ENCODE results near the gene KRTAP5-7.
"Not testable (repeated sequence)": the region's sequence is repeated elsewhere in the genome, so short reads cannot be mapped to it uniquely, and the experiment has no call there.

KRTAP5-7 gene

GRCh38 chr11:71532036-71532610 is 5.1 kb downstream of the KRTAP5-7 start:
- no peak for DNase-seq (ENCODE audit: extremely low read depth in 1 of 2, low read depth in 1 of 2)

GRCh38 chr11:71534711-71535608 is 7.9 kb downstream of the KRTAP5-7 start:
- DNase-seq (ENCODE audit: extremely low read depth in 1 of 2, low read depth in 1 of 2) = not testable (repeated sequence)

- DNase-seq (ENCODE audit: extremely low read depth in 1 of 2, low read depth in 1 of 2) = no peak
Measured at GRCh38 chr11:71535825-71536224, 8.8 kb downstream of the KRTAP5-7 start.

- no peak for DNase-seq (ENCODE audit: extremely low read depth in 1 of 2, low read depth in 1 of 2)
Measured at GRCh38 chr11:71537537-71537936, 10.5 kb downstream of the KRTAP5-7 start.

- not testable (repeated sequence) for DNase-seq (ENCODE audit: extremely low read depth in 1 of 2, low read depth in 1 of 2)
Measured at GRCh38 chr11:71537977-71538665, 11.1 kb downstream of the KRTAP5-7 start, which contains the start of gene KRTAP5-8. TSS of gene KRTAP5-8 (plus strand) at chr11:71538025. CDS start at chr11:71538056, 31 bp downstream.

GRCh38 chr11:71538666-71538990 is 11.6 kb downstream of the KRTAP5-7 start:
- no peak for DNase-seq (ENCODE audit: extremely low read depth in 1 of 2, low read depth in 1 of 2)

GRCh38 chr11:71539017-71539416 is 11.9 kb downstream of the KRTAP5-7 start:
- no peak for DNase-seq (ENCODE audit: extremely low read depth in 1 of 2, low read depth in 1 of 2)

DNA sequence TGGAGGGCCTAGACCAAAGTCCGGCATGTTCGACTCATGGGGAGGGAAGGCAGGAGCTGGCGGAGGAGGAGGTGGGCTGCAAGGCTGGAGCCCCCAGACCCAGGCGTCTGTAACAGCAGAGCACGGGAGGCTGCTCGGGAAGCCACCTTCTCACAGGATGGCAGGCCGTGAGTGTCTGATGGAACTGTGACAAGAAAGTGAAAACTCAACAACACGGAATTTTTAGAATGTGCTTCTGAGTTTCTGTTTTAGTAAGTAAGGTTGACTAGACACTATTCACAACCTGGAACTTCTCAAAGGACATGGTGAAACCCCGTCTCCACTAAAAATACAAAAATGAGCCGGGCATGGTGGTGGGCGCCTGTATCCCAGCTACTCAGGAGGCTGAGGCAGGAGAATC is 12.9 kb downstream of the KRTAP5-7 start:
- DNase-seq (ENCODE audit: extremely low read depth in 1 of 2, low read depth in 1 of 2) = not testable (repeated sequence)

- DNase-seq (ENCODE audit: extremely low read depth in 1 of 2, low read depth in 1 of 2) = not testable (repeated sequence)
Measured at GRCh38 chr11:71540521-71541304, 13.6 kb downstream of the KRTAP5-7 start.

DNA sequence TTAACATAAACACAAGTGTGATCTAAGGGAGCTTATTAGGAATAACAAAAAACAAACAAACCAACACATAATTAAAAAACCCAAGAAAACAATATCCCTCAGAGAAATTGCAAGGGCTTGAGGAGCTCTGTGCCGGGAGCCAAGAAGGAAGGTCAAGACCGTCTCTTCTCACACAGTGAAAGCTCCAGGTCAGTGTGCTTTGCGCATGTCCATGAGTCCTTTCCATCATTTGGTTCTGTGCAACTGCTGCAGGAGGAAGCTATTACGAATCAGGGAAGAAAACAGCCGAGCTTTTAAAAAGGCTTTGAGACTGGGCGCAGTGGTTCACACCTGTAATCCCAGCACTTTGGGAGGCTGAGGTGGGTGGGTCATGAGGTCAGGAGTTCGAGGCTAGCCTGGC is 15.3 kb downstream of the KRTAP5-7 start:
- DNase-seq (ENCODE audit: extremely low read depth in 1 of 2, low read depth in 1 of 2) = no peak

- DNase-seq (ENCODE audit: extremely low read depth in 1 of 2, low read depth in 1 of 2) = no peak
Measured at GRCh38 chr11:71542879-71543777, 16.1 kb downstream of the KRTAP5-7 start.

- DNase-seq (ENCODE audit: extremely low read depth in 1 of 2, low read depth in 1 of 2) = no peak
Measured at GRCh38 chr11:71543866-71544265, 16.8 kb downstream of the KRTAP5-7 start.

- no peak for DNase-seq (ENCODE audit: extremely low read depth in 1 of 2, low read depth in 1 of 2)
Measured at GRCh38 chr11:71544525-71545214, 17.6 kb downstream of the KRTAP5-7 start.

- DNase-seq (ENCODE audit: extremely low read depth in 1 of 2, low read depth in 1 of 2) = no peak
Measured at GRCh38 chr11:71545405-71545966, 18.4 kb downstream of the KRTAP5-7 start.

DNA sequence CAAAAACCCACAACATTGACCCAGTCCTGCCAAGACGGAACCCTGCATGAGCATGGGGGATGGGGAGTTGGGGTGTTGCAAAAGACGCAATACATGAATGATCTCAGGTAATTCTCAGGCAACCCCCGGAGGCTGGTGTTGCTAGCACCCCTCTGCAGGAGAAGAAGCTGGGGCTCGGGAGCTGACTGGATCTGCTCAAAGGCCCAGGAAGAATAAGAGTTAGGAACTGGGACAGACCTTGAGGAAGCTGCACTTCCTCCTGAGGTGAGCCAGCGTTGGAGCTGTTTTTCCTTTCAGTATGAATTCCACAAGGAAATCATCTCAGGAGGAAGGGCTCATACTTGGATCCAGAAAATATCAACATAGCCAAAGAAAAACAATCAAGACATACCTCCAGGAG is 21.1 kb downstream of the KRTAP5-7 start, which contains the start of gene KRTAP5-9:
Gene KRTAP5-9, plus strand, starts transcription at position 301 of the 400 bp plus-strand sequence. CDS start 238 bp downstream, outside the sequence.
- DNase-seq (ENCODE audit: extremely low read depth in 1 of 2, low read depth in 1 of 2) = no peak

GRCh38 chr11:71548716-71549151 is 21.7 kb downstream of the KRTAP5-7 start:
- no peak for DNase-seq (ENCODE audit: extremely low read depth in 1 of 2, low read depth in 1 of 2)

- no peak for DNase-seq (ENCODE audit: extremely low read depth in 1 of 2, low read depth in 1 of 2)
Measured at GRCh38 chr11:71551711-71552110, 24.6 kb downstream of the KRTAP5-7 start.

DNA sequence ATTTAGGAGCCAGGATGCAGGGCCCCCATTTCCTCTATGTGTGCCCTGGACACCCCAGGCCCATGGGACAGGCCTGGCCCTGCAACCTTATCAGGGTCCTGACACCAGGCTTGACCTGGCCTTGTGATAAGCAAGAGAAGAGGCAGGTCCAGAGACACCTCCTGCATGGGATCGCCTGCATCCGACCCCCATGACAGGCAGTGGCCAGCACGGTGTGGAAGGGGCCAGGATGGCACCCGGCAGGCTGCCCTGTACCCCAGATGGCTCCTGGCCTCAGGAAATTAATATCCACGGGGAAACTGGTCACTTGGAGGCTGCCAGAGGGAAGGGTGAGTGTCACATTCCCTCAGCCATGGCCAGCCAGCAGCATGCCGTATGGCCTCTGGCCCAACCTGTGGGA is 27.9 kb downstream of the KRTAP5-7 start:
- no peak for DNase-seq (ENCODE audit: extremely low read depth in 1 of 2, low read depth in 1 of 2)

GRCh38 chr11:71555508-71555907 is 28.4 kb downstream of the KRTAP5-7 start:
- no peak for DNase-seq (ENCODE audit: extremely low read depth in 1 of 2, low read depth in 1 of 2)

Measured in activated CD8-positive, alpha-beta memory T cell treated with anti-CD3 and anti-CD28 coated beads for 1 hour (primary cell).